ENCODE results near the gene PLAAT2.
"Not testable (repeated sequence)": the region's sequence is repeated elsewhere in the genome, so short reads cannot be mapped to it uniquely, and the experiment has no call there.

DNA sequence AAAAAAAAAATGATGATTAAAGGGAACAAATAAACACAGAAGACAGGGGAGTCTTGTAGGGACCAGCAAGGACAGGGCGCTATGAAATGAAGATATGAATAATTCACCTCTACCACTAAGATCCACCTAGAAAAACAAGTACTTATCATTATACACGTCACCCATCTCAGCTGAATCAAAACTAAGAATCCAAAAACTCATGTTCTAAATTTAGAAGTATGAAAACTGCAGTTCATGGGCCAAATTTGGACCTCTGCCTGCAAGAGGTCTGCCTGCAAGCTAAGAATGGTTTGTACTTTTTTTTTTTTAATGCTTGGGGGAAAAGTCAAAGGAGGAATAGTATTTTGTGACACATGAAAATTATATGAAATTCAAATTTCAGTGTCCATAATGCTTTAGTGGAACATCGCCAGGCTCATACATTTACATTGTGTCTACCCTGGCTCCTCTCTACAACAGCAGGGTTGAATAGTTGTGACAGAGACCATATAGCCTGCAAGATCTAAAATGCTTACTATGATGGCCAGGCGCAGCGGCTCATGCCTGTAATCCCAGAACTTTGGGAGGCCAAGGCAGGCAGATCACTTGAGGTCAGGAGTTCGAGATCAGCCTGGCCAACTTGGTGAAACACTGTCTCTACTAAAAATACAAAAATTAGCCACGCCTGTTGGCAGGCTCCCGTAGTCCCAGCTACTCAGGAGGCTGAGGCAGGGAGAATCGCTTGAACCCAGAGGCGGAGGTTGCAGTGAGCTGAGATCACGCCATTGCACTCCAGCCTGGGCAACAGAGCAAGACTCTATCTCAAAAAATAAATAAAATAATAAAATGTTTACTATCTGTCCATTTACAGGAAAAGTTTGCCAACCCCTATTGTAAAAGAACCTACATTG lies 39.4 kb upstream of the PLAAT2 start:
- TF ChIP-seq, protein P1, sequence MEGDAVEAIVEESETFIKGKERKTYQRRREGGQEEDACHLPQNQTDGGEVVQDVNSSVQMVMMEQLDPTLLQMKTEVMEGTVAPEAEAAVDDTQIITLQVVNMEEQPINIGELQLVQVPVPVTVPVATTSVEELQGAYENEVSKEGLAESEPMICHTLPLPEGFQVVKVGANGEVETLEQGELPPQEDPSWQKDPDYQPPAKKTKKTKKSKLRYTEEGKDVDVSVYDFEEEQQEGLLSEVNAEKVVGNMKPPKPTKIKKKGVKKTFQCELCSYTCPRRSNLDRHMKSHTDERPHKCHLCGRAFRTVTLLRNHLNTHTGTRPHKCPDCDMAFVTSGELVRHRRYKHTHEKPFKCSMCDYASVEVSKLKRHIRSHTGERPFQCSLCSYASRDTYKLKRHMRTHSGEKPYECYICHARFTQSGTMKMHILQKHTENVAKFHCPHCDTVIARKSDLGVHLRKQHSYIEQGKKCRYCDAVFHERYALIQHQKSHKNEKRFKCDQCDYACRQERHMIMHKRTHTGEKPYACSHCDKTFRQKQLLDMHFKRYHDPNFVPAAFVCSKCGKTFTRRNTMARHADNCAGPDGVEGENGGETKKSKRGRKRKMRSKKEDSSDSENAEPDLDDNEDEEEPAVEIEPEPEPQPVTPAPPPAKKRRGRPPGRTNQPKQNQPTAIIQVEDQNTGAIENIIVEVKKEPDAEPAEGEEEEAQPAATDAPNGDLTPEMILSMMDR (IDR thresholded peaks at IDR 0.05): not testable (repeated sequence)
- not testable (repeated sequence) for TF ChIP-seq POLR2A (IDR thresholded peaks at IDR 0.05)
